HepG2 (cell line): ENCODE data around the gene NHSL1. TPM values are rescaled to one million over a fixed set of nuclear protein-coding genes. Genes with fewer than 3 reads are reported as not detected.

Experiments
- BRCA1 ChIP-seq: sonication (generic); formaldehyde crosslinking; IDR thresholded peaks from 2 replicates; pipeline ENCODE4 v1.4.0; 2020; ENCODE audit warnings: missing genetic modification reagents
- ETV6 ChIP-seq: sonication (generic); formaldehyde crosslinking; conservative IDR thresholded peaks from 2 replicates; pipeline ENCODE4 v1.4.0; 2020; ENCODE audit warnings: missing genetic modification reagents
- RXRA ChIP-seq: sonication (generic); formaldehyde crosslinking; IDR thresholded peaks from 2 replicates; pipeline ENCODE4 v1.5.1; 2020; ENCODE audit warnings: missing genetic modification reagents
- SRSF1 ChIP-seq: fragments of 200-400 bp; formaldehyde crosslinking; optimal IDR thresholded peaks from 2 replicates; pipeline ENCODE3; 2017; ENCODE audit warnings: mild to moderate bottlenecking, low read depth, low read length, moderate library complexity
- U2AF1 ChIP-seq: fragments of 200-400 bp; formaldehyde crosslinking; optimal IDR thresholded peaks from 2 replicates; pipeline ENCODE3; 2017; ENCODE audit warnings: mild to moderate bottlenecking, low read depth, low read length
- ZKSCAN8 ChIP-seq: IDR thresholded peaks from 2 replicates; pipeline ENCODE4 v1.6.1; 2016; ENCODE audit warnings: borderline replicate concordance, missing genetic modification reagents, missing compliant biosample characterization
- ZNF317 ChIP-seq: sonication (generic); formaldehyde crosslinking; IDR thresholded peaks from 2 replicates; pipeline ENCODE4 v1.5.0; 2020; ENCODE audit warnings: mild to moderate bottlenecking, missing genetic modification reagents
- ZNF562 ChIP-seq: sonication (generic); formaldehyde crosslinking; IDR thresholded peaks from 2 replicates; pipeline ENCODE4 v1.8.0; 2022; ENCODE audit warnings: missing genetic modification reagents, borderline replicate concordance
- ZNF644 ChIP-seq: IDR thresholded peaks from 2 replicates; pipeline ENCODE4 v1.6.1; 2016; ENCODE audit warnings: low read depth
- polyA plus RNA-seq, 8 experiments: library from polyadenylated mRNA; depleted of rRNA in 3 of 8; stranded (reverse) in 7 of 8; unstranded in 1 of 8; fragments of >200 nt; fragmentation: Illumina TruSeq in 4 of 8; extraction: Trizol in 4 of 8; gene quantifications; 2 replicates each; pipeline versions ENCODE4 v1.2.1 to v1.2.3, GENCODE V29; 2011 to 2016; ENCODE audit warnings: low read depth in 4 of 8, missing spikeins in 1 of 8, mixed read lengths in 1 of 8; ENCODE audit not compliant: insufficient read depth in 1 of 8
- total RNA-seq, 5 experiments: library from RNA; depleted of rRNA; stranded (reverse); fragments of >200 nt; fragmentation: Illumina TruSeq; extraction: Trizol; gene quantifications; 2 replicates each; pipeline ENCODE4 v1.2.3, GENCODE V29; 2016; ENCODE audit warnings: low read depth in 1 of 5
- TF ChIP-seq, protein P1 (sequence below): sonication (generic); formaldehyde crosslinking; IDR thresholded peaks from one replicate; pipeline ENCODE4 v1.5.1; 2020; ENCODE audit warnings: mild to moderate bottlenecking, missing genetic modification reagents; ENCODE audit errors: not compliant biosample characterization
- TF ChIP-seq, protein P2 (sequence below): IDR thresholded peaks from 2 replicates; pipeline ENCODE4 v1.6.1; 2016; ENCODE audit warnings: missing biosample characterization, missing genetic modification reagents, low read depth
- TF ChIP-seq, protein P3 (sequence below): sonication (generic); formaldehyde crosslinking; IDR thresholded peaks from 2 replicates; pipeline ENCODE4 v1.4.0; 2020; ENCODE audit warnings: mild to moderate bottlenecking, low read depth, missing genetic modification reagents
- TF ChIP-seq, protein P4 (sequence below): sonication (generic); formaldehyde crosslinking; IDR thresholded peaks from 2 replicates; pipeline ENCODE4 v1.5.1; 2020; ENCODE audit warnings: missing genetic modification reagents, mild to moderate bottlenecking, borderline replicate concordance

The NHSL1 gene
- total and polyA plus RNA-seq, 2 of the 13 experiments (the other 11 are each of a cell fraction or from before 2014, with no cell fraction given): 24.9 to 53.6 TPM

DNA sequence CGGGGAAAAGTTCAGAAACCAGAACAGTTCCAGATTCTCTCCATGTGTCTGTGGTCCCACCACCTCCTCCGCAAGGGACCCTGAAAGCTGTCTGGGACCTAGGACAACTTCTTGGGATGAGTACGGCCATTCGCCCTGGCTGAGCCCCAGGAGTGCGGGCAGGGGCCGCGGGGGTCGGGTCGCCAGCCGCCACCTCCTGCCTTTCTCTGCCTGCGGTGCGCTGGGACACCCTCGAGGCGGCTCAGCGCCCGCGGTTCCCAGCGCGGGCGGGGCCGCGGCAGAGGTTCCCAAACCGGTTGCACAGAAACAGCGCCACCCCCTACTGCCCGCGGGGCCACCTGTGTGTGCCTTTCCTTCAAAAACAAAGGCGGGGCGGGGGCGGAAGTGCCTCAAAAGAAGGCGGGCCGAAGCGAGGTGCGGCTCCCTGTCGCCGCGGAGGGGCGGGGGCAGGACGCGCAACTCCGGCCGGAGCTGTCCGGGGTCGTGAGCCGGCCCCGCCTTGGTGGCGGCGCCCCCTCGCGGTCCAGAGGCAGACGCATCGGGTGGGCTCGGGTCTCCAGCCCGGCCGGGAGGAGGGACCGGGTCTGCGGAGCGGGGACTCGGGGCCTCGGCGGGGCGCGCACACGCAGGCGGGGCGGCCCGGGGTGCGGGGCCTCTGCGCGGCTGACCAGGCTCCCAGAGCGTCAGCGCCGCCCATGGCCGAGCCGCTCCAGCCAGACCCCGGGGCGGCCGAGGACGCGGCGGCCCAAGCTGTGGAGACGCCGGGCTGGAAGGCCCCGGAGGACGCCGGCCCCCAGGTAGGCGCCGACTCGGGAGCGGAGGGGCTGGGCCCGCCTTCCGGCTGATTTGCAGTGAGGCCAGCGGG is 95.3 kb downstream of the NHSL1 start, which contains the start of gene HEBP2 (continued):
- TF ChIP-seq BRCA1 (CRISPR knock-in tag) (0 out of 2 replicates have a peak, but pooled peaks have one; percentile 77), SRSF1 (peak; percentile 87), ZNF317 (CRISPR knock-in tag) (no peak), U2AF1 (no peak), ZNF562 (CRISPR knock-in tag) (peak; percentile 28; the same call in 1 of the 2 replicates), ETV6 (CRISPR knock-in tag) (no peak; the same call in 1 of the 2 replicates), RXRA (peak; percentile 74; the same call in 1 of the 2 replicates), ZNF644 (CRISPR knock-in tag) (peak; percentile 49; the same call in 1 of the 2 replicates), ZKSCAN8 (peak; percentile 45; the same call in 1 of the 2 replicates)
- TF ChIP-seq, protein P1, sequence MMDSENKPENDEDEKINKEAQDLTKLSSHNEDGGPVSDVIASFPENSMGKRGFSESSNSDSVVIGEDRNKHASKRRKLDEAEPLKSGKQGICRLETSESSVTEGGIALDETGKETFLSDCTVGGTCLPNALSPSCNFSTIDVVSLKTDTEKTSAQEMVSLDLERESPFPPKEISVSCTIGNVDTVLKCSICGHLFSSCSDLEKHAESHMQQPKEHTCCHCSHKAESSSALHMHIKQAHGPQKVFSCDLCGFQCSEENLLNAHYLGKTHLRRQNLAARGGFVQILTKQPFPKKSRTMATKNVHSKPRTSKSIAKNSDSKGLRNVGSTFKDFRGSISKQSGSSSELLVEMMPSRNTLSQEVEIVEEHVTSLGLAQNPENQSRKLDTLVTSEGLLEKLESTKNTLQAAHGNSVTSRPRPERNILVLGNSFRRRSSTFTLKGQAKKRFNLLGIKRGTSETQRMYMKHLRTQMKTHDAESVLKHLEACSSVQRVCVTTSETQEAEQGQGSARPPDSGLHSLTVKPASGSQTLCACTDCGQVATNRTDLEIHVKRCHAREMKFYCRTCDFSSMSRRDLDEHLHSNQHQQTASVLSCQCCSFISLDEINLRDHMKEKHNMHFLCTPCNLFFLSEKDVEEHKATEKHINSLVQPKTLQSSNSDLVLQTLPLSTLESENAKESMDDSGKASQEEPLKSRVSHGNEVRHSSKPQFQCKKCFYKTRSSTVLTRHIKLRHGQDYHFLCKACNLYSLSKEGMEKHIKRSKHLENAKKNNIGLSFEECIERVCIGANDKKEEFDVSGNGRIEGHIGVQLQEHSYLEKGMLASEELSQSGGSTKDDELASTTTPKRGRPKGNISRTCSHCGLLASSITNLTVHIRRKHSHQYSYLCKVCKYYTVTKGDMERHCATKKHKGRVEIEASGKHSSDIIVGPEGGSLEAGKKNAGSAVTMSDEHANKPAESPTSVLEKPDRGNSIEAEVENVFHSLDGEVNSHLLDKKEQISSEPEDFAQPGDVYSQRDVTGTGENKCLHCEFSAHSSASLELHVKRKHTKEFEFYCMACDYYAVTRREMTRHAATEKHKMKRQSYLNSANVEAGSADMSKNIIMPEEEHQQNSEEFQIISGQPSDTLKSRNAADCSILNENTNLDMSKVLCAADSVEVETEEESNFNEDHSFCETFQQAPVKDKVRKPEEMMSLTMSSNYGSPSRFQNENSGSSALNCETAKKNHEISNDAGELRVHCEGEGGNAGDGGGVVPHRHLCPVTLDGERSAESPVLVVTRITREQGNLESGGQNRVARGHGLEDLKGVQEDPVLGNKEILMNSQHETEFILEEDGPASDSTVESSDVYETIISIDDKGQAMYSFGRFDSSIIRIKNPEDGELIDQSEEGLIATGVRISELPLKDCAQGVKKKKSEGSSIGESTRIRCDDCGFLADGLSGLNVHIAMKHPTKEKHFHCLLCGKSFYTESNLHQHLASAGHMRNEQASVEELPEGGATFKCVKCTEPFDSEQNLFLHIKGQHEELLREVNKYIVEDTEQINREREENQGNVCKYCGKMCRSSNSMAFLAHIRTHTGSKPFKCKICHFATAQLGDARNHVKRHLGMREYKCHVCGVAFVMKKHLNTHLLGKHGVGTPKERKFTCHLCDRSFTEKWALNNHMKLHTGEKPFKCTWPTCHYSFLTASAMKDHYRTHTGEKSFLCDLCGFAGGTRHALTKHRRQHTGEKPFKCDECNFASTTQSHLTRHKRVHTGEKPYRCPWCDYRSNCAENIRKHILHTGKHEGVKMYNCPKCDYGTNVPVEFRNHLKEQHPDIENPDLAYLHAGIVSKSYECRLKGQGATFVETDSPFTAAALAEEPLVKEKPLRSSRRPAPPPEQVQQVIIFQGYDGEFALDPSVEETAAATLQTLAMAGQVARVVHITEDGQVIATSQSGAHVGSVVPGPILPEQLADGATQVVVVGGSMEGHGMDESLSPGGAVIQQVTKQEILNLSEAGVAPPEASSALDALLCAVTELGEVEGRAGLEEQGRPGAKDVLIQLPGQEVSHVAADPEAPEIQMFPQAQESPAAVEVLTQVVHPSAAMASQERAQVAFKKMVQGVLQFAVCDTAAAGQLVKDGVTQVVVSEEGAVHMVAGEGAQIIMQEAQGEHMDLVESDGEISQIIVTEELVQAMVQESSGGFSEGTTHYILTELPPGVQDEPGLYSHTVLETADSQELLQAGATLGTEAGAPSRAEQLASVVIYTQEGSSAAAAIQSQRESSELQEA (CRISPR knock-in tag): peak; percentile 87
- TF ChIP-seq, protein P2, sequence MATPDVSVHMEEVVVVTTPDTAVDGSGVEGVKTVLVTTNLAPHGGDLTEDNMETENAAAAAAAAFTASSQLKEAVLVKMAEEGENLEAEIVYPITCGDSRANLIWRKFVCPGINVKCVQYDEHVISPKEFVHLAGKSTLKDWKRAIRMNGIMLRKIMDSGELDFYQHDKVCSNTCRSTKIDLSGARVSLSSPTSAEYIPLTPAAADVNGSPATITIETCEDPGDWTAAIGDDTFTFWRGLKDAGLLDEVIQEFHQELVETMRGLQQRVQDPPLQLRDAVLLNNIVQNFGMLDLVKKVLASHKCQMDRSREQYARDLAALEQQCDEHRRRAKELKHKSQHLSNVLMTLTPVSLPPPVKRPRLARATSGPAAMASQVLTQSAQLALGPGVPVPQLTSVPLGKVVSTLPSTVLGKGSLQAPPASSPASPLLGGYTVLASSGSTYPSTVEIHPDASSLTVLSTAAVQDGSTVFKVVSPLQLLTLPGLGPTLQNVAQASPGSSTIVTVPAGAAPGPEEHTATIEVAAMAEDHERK (CRISPR knock-in tag): no peak; the same call in 1 of the 2 replicates
- TF ChIP-seq, protein P3, sequence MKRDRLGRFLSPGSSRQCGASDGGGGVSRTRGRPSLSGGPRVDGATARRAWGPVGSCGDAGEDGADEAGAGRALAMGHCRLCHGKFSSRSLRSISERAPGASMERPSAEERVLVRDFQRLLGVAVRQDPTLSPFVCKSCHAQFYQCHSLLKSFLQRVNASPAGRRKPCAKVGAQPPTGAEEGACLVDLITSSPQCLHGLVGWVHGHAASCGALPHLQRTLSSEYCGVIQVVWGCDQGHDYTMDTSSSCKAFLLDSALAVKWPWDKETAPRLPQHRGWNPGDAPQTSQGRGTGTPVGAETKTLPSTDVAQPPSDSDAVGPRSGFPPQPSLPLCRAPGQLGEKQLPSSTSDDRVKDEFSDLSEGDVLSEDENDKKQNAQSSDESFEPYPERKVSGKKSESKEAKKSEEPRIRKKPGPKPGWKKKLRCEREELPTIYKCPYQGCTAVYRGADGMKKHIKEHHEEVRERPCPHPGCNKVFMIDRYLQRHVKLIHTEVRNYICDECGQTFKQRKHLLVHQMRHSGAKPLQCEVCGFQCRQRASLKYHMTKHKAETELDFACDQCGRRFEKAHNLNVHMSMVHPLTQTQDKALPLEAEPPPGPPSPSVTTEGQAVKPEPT: no peak
- TF ChIP-seq, protein P4, sequence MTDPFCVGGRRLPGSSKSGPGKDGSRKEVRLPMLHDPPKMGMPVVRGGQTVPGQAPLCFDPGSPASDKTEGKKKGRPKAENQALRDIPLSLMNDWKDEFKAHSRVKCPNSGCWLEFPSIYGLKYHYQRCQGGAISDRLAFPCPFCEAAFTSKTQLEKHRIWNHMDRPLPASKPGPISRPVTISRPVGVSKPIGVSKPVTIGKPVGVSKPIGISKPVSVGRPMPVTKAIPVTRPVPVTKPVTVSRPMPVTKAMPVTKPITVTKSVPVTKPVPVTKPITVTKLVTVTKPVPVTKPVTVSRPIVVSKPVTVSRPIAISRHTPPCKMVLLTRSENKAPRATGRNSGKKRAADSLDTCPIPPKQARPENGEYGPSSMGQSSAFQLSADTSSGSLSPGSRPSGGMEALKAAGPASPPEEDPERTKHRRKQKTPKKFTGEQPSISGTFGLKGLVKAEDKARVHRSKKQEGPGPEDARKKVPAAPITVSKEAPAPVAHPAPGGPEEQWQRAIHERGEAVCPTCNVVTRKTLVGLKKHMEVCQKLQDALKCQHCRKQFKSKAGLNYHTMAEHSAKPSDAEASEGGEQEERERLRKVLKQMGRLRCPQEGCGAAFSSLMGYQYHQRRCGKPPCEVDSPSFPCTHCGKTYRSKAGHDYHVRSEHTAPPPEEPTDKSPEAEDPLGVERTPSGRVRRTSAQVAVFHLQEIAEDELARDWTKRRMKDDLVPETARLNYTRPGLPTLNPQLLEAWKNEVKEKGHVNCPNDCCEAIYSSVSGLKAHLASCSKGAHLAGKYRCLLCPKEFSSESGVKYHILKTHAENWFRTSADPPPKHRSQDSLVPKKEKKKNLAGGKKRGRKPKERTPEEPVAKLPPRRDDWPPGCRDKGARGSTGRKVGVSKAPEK: no peak
